Activated CD4-positive, alpha-beta T cell treated with anti-CD3 and anti-CD28 coated beads, Interleukin-2, Interleukin-4, amounts not matched to agents 100 ng/mL and 50 ng/mL, durations not matched to agents 16 hours and 8 hours (primary cell): ENCODE results near the gene CCDC91.

Experiments used
- DNase-seq: peaks from one replicate; pipeline ENCODE4 v3.0.0-alpha.2; 2020; ENCODE audit warnings: low spot score

The CCDC91 gene

GRCh38 chr12:28585146-28585545 lies 394.9 kb downstream of the CCDC91 start:
- DNase-seq: no peak

- no peak for DNase-seq
These were observed 396.2 kb downstream of the CCDC91 start for GRCh38 chr12:28586481-28586880.

DNA sequence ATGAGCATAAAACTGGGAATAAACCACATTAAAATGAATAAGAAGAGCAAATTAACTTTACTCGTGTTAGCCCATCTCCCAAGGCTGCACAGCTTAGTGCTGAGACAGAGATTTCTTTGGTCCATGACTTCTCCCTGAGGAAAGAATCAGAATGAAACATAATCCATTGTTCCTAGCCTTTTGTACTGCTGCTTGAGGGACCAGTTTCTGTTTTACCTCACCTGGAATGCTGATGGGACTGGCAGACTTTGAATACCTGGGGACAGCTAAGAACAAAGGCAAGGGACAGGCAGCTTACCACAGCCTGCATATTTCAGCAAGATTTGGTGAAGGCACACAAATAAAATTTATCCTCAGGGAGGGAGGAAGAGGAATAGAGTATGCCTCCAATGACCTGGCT lies 401.6 kb downstream of the CCDC91 start:
- DNase-seq: no peak
